Measurements from ENCODE around the gene PRTG. TPM values are rescaled to one million over a fixed set of nuclear protein-coding genes. Genes with fewer than 3 reads are reported as not detected.

The PRTG gene
- polyA plus RNA-seq, 1 donor (not counting 4 experiments of a cell fraction or from before 2014, with no cell fraction given): not detected

DNA sequence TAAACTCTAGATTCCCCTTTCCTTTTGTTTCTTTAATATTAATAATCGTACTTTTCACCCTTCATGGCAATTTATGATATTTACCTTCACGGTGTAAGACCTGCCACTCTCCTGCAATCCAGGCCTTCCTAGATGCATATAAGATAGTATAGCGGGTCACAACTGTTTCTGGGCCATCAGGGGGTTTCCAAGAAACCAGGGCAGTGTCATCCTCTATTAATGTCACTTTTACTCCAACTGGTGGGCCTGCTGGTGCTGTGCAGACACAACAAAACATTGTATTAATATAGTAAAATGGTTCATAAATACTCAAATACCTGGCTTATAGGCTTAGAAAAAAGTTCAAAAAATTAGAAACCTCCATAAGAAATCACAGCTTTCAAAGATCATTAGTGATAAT lies 105.9 kb downstream of the PRTG start:
- H3K9ac ChIP-seq (ENCODE audit: control insufficient read depth, extremely low read depth, insufficient read depth, low read length): no peak overlapping the region
- no peaks in the 10 kb centered on the region for H3K9me1 ChIP-seq (ENCODE audit: control insufficient read depth, extremely low read depth, insufficient read depth, low read length)
- no peaks in the 10 kb centered on the region for H3K36me3 ChIP-seq (ENCODE audit: control insufficient read depth in 2 of 2, extremely low read depth in 1 of 2, insufficient read depth in 2 of 2, low read length in 2 of 2)
- no peak overlapping the region for H3K4me3 ChIP-seq (ENCODE audit: control insufficient read depth in 2 of 3, extremely low read depth in 1 of 3, insufficient read depth in 2 of 3, low read depth in 1 of 3, low read length in 3 of 3)
- dilution Hi-C loops (cut with MboI; ENCODE audit: extremely low pct_ligation_motif_present, low sequenced_read_pairs): no loop called here
- H2AFZ ChIP-seq (ENCODE audit: control insufficient read depth, low read length): no peak overlapping the region
- H3K9me3 ChIP-seq (ENCODE audit: control insufficient read depth, low read depth, low read length): no peaks in the 10 kb centered on the region
- DNase-seq (ENCODE audit: low read depth, low spot score) (no peak), FAIRE-seq (no peak)
- no peak overlapping the region for H3K27ac ChIP-seq (ENCODE audit: control insufficient read depth, insufficient read depth, low read length)
- no peaks in the 10 kb centered on the region for H4K20me1 ChIP-seq (ENCODE audit: control insufficient read depth, extremely low read depth, insufficient read depth, low read length)
- no peaks in the 10 kb centered on the region for H3K27me3 ChIP-seq (ENCODE audit: control insufficient read depth, extremely low read depth, insufficient read depth, low read length)
- no peaks in the 10 kb centered on the region for H3K4me1 ChIP-seq (ENCODE audit: control insufficient read depth, extremely low read depth, insufficient read depth, low read length)
- H3K79me2 ChIP-seq (ENCODE audit: control insufficient read depth, insufficient read depth, low read length): no peaks in the 10 kb centered on the region
- TF ChIP-seq EZH2 (IDR thresholded peaks at IDR 0.05; ENCODE audit: low read length): no peak
- TF ChIP-seq, protein P1, sequence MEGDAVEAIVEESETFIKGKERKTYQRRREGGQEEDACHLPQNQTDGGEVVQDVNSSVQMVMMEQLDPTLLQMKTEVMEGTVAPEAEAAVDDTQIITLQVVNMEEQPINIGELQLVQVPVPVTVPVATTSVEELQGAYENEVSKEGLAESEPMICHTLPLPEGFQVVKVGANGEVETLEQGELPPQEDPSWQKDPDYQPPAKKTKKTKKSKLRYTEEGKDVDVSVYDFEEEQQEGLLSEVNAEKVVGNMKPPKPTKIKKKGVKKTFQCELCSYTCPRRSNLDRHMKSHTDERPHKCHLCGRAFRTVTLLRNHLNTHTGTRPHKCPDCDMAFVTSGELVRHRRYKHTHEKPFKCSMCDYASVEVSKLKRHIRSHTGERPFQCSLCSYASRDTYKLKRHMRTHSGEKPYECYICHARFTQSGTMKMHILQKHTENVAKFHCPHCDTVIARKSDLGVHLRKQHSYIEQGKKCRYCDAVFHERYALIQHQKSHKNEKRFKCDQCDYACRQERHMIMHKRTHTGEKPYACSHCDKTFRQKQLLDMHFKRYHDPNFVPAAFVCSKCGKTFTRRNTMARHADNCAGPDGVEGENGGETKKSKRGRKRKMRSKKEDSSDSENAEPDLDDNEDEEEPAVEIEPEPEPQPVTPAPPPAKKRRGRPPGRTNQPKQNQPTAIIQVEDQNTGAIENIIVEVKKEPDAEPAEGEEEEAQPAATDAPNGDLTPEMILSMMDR (optimal IDR thresholded peaks at IDR 0.05 in 1 of 3, IDR thresholded peaks at IDR 0.05 in 1 of 3, conservative IDR thresholded peaks at IDR 0.05 in 1 of 3; ENCODE audit: extremely low read depth in 1 of 3, insufficient read depth in 2 of 3, low read length in 3 of 3): no peak
- H3K4me2 ChIP-seq (ENCODE audit: control insufficient read depth, extremely low read depth, insufficient read depth, low read depth, low read length): no peak overlapping the region

DNA sequence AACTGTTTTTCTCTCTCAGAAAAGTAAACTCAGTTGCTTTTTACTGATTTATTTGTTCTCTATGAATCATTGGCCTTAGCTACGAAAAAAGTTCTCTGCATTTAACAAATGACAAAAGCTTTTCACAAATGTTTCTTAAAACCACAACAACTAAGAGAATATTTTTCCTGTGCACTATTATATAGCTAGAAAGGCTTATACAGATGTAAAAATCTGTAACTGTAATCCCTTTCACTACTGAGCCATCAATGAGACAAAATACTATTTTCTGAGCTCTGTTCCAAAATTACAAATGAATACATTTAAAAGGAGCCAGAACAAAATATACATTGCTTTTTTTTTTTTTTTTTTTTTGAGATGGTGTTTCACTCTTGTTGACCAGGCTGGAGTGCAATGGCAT lies 109.2 kb downstream of the PRTG start:
- no peaks in the 10 kb centered on the region for H4K20me1 ChIP-seq (ENCODE audit: control insufficient read depth, extremely low read depth, insufficient read depth, low read length)
- no peak for FAIRE-seq
- no peak overlapping the region for H3K4me3 ChIP-seq (ENCODE audit: control insufficient read depth in 2 of 3, extremely low read depth in 1 of 3, insufficient read depth in 2 of 3, low read depth in 1 of 3, low read length in 3 of 3)
- H3K9me3 ChIP-seq (ENCODE audit: control insufficient read depth, low read depth, low read length): no peaks in the 10 kb centered on the region
- no peaks in the 10 kb centered on the region for H3K79me2 ChIP-seq (ENCODE audit: control insufficient read depth, insufficient read depth, low read length)
- no peak overlapping the region for H2AFZ ChIP-seq (ENCODE audit: control insufficient read depth, low read length)
- H3K9me1 ChIP-seq (ENCODE audit: control insufficient read depth, extremely low read depth, insufficient read depth, low read length): no peaks in the 10 kb centered on the region
- no peaks in the 10 kb centered on the region for H3K27me3 ChIP-seq (ENCODE audit: control insufficient read depth, extremely low read depth, insufficient read depth, low read length)
- H3K9ac ChIP-seq (ENCODE audit: control insufficient read depth, extremely low read depth, insufficient read depth, low read length): no peak overlapping the region
- TF ChIP-seq, protein P1 (optimal IDR thresholded peaks at IDR 0.05 in 1 of 3, IDR thresholded peaks at IDR 0.05 in 1 of 3, conservative IDR thresholded peaks at IDR 0.05 in 1 of 3; ENCODE audit: extremely low read depth in 1 of 3, insufficient read depth in 2 of 3, low read length in 3 of 3): no peak
- no peak for TF ChIP-seq EZH2 (IDR thresholded peaks at IDR 0.05; ENCODE audit: low read length)
- no peak overlapping the region for H3K27ac ChIP-seq (ENCODE audit: control insufficient read depth, insufficient read depth, low read length)
- no peak overlapping the region for H3K4me2 ChIP-seq (ENCODE audit: control insufficient read depth, extremely low read depth, insufficient read depth, low read depth, low read length)
- H3K36me3 ChIP-seq (ENCODE audit: control insufficient read depth in 2 of 2, extremely low read depth in 1 of 2, insufficient read depth in 2 of 2, low read length in 2 of 2): no peaks in the 10 kb centered on the region
- dilution Hi-C loops (cut with MboI; ENCODE audit: extremely low pct_ligation_motif_present, low sequenced_read_pairs): no loop called here
- H3K4me1 ChIP-seq (ENCODE audit: control insufficient read depth, extremely low read depth, insufficient read depth, low read length): no peaks in the 10 kb centered on the region
- DNase-seq (ENCODE audit: low read depth, low spot score): no peak
